GM12865 (cell line): ENCODE measurements around the gene TENM4.

Source experiments
- DNase-seq: peaks from one replicate; pipeline ENCODE4 v3.0.0; 2010; ENCODE audit warnings: low read depth
- H3K4me3 ChIP-seq: 2 replicates; pipeline ENCODE4 v1.5.1; 2011; ENCODE audit warnings: mild to moderate bottlenecking, low read depth, low read length, control low read depth
- CTCF ChIP-seq: IDR thresholded peaks from 2 replicates; pipeline ENCODE4 v1.5.1; 2011; ENCODE audit warnings: low read length, control low read depth, low read depth, inconsistent platforms; ENCODE audit not compliant: insufficient read depth; ENCODE audit errors: missing control alignments

The TENM4 gene

GRCh38 chr11:78770931-78771330 is 669.9 kb downstream of the TENM4 start:
- no peak for DNase-seq
- TF ChIP-seq CTCF: no peak
- no peak overlapping the region for H3K4me3 ChIP-seq

GRCh38 chr11:78768971-78769370 is 671.9 kb downstream of the TENM4 start:
- DNase-seq: no peak
- no peak for TF ChIP-seq CTCF

DNA sequence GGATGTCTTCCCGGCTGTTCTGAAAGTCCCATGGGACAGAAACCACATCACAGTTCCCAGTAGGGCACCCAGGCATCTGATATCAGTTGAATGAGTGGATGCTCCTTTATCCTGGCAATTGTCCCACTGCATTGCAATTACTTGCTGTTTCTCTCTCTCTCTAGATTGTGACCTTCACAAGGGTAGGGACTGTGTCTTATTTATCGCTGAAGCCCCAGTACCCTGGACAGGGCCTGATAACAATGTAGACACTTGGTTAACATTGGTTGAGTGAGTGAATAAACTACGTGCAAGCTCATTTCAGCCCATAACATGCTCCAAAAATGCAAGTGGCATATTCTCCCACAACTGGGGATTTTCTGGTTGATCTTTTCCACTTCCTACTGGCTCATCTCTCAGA is 672.5 kb downstream of the TENM4 start:
- no peak overlapping the region for H3K4me3 ChIP-seq
- TF ChIP-seq CTCF: no peak
- DNase-seq: no peak

More at GRCh38 chr11:78768971-78769370, 671.9 kb downstream of the TENM4 start:
- H3K4me3 ChIP-seq: no peak overlapping the region

DNA sequence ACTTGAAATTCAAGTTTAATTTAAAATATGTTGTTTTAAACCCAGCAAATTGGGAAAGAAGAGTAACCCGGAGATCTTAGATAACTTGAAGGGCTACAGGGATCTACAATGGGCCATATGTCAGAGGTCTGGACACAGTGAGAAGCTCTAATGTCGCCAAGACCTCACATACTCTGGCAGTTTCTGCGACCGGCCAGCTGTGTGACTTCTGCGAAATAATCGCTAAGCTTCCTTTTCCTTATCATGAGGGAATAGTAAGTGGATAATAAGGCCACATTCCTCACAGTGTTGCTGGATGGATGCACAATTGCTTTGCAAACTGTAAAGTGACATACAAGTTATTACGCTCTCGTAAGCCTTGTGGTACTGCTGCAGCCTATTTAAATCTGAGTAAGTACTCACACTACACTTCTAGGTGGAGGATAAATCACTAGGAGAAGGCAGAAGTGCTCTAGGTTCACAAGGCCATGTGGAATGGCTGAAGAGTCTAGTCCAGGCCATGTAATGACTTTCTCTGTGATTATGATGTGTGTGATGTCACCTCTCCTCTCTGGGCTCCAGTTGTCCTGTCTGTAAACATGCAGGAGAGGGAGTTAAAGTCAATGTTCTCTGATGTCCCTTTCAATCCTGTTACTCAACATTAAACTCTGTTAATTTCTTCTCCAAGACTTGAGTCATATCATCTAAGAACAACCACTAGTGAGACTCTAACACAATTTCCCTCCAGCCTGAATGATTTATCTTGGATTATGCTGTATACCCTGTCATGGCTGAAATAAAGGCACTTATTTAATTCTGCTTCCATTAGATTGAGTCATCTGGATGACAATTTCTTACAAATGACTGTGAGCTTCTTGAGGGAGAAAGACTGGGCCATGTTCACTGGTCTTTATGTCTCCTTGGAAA is 673.5 kb downstream of the TENM4 start:
- DNase-seq: no peak
- no peak for TF ChIP-seq CTCF
- H3K4me3 ChIP-seq: no peak overlapping the region

- no peak for TF ChIP-seq CTCF
- H3K4me3 ChIP-seq: no peak overlapping the region
- no peak for DNase-seq
These were observed 675.9 kb downstream of the TENM4 start for GRCh38 chr11:78764946-78765345.

DNA sequence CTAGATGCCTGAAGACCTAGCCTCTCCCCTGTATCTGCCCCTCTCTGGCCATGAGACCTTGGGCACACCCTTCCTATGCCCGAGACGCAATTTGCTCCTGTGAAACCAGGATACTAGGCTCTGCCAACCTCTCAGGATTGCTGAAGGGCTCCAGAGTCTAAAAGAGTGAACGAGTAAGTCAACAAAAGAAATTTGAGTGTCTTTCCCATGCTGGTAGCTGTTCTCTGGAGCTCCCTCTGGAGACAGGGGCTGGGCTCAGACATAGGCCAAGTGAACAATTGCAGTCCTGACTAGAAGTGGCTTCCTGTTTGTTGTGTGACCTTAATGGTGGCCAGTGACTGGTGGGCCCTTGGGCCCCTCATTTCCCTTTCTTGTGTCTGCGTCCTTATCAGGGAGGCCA is 677.2 kb downstream of the TENM4 start:
- DNase-seq: no peak
- no peak for TF ChIP-seq CTCF
- H3K4me3 ChIP-seq: no peak overlapping the region

DNA sequence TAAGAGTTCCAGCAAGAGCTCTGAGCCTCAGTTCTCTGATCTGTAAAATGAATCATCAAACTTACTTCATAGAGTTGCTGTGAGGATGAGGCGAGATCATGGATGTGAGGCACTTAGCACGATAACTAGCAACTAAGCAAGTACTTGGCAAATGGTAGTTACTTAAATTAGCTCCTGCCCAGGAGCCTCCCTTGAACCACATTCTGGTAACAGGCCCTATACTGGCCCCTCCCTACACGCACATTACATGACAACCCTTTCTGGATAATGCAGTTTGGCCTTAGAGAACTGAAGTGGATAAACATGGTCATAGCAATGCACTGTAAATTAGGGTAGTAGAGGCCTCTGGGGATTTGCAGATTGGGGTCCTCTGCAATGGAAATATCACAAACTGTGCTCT is 678.7 kb downstream of the TENM4 start:
- no peak for DNase-seq
- no peak for TF ChIP-seq CTCF
- H3K4me3 ChIP-seq: no peak overlapping the region
